Kidney (tissue), 14 donors: ENCODE results near the gene BCLAF1. TPM values are rescaled to one million over a fixed set of nuclear protein-coding genes. Genes with fewer than 3 reads are reported as not detected.

Experiments used
- DNase-seq, 5 donors: peaks; one replicate each; pipeline ENCODE4 v3.0.0-alpha.2; 2013 to 2020
- FAIRE-seq: peaks from 2 replicates; lab custom pipeline; 2012; peaks lifted over from hg19 to GRCh38; lab: Jason Lieb, UNC
- H3K27ac ChIP-seq, 2 donors: one replicate each; pipeline ENCODE4 v1.7.0; 2013; ENCODE audit warnings: low read depth in 2 of 2, low read length in 2 of 2, inconsistent platforms in 1 of 2
- H3K27me3 ChIP-seq: one replicate; pipeline ENCODE4 v1.7.1; 2013; ENCODE audit warnings: low read length, inconsistent platforms; ENCODE audit not compliant: control insufficient read depth, insufficient read depth
- H3K36me3 ChIP-seq, 3 donors: one replicate each; pipeline versions ENCODE4 v1.7.0 to v1.7.1; 2013; ENCODE audit warnings: low read length in 3 of 3, control low read depth in 1 of 3, inconsistent platforms in 1 of 3; ENCODE audit not compliant: insufficient read depth in 3 of 3, control insufficient read depth in 2 of 3
- H3K4me1 ChIP-seq, 3 donors: one replicate each; pipeline versions ENCODE4 v1.7.0 to v1.7.1; 2013; ENCODE audit warnings: low read length in 3 of 3, inconsistent platforms in 1 of 3, low read depth in 1 of 3; ENCODE audit not compliant: control insufficient read depth in 2 of 3, insufficient read depth in 2 of 3
- H3K4me3 ChIP-seq, 3 donors: one replicate each; pipeline versions ENCODE4 v1.7.0 to v1.8.1; 2013; ENCODE audit warnings: low read length in 3 of 3, control low read depth in 1 of 3, inconsistent platforms in 1 of 3
- H3K9ac ChIP-seq, 3 donors: one replicate each; pipeline versions ENCODE4 v1.7.0 to v1.7.1; 2013; ENCODE audit warnings: low read length in 3 of 3, control low read depth in 1 of 3, inconsistent platforms in 1 of 3
- H3K9me3 ChIP-seq, 3 donors: one replicate each; pipeline versions ENCODE4 v1.7.0 to v1.7.1; 2013; ENCODE audit warnings: low read length in 3 of 3, control low read depth in 1 of 3, inconsistent platforms in 1 of 3; ENCODE audit not compliant: control insufficient read depth in 2 of 3, insufficient read depth in 1 of 3
- intact Hi-C: fragments of 100-400 bp; cut with DNase I; formaldehyde crosslinking; loops from one replicate; pipeline ENCODE4 v1.11.1; 2022
- polyA plus RNA-seq: library from polyadenylated mRNA; stranded (reverse); fragments of 350-450 nt; fragmentation: Illumina TruSeq; extraction: RNeasy Lipid Tissue Mini Kit (QIAGEN cat#74804); gene quantifications from one replicate; pipeline ENCODE4 v1.2.3, GENCODE V29; 2014; ENCODE audit warnings: low read depth, low replicate concordance; ENCODE audit not compliant: insufficient read depth
- total RNA-seq: library from RNA; stranded (reverse); fragmentation: NEBNext Ultra II Directional; extraction: Animal tissue kit (Norgen Biotek cat#: 25700); gene quantifications from one replicate; pipeline ENCODE4 v1.2.1, GENCODE V29; 2021
- TF ChIP-seq, protein P1 (sequence below): IDR thresholded peaks from 3 replicates; pipeline ENCODE4 v1.5.1; 2012; ENCODE audit warnings: mild to moderate bottlenecking, moderate library complexity, borderline replicate concordance; ENCODE audit not compliant: insufficient read depth; ENCODE audit errors: extremely low read depth
- donor health status: control.
- donor health status: control.
- donor health status: control.
- donor health status: control.
- donor health status: control.
- donor health status: DM: yes; HTN: yes; CAD: no.
- donor health status: Normal renal cell carcinoma (clear cell type).

BCLAF1 gene
- total and polyA plus RNA-seq, 2 donors from 2014 or later: 18.3 to 132 TPM

GRCh38 chr6:136254851-136255466 lies 34.7 kb downstream of the BCLAF1 start:
- intact Hi-C loops: no loop called here
- Histone ChIP-seq H3K4me1 (peaks cover 0 to 6% (median 5%) of the 10 kb centered on the region in 3 donors), H3K27ac (no peak overlapping the region), H3K27me3 (no peaks in the 10 kb centered on the region), H3K9me3 (no peaks in the 10 kb centered on the region), H3K4me3 (no peak overlapping the region), H3K36me3 (peaks cover 0 to 17% (median 2%) of the 10 kb centered on the region in 3 donors), H3K9ac (no peak overlapping the region)
- TF ChIP-seq, protein P1, sequence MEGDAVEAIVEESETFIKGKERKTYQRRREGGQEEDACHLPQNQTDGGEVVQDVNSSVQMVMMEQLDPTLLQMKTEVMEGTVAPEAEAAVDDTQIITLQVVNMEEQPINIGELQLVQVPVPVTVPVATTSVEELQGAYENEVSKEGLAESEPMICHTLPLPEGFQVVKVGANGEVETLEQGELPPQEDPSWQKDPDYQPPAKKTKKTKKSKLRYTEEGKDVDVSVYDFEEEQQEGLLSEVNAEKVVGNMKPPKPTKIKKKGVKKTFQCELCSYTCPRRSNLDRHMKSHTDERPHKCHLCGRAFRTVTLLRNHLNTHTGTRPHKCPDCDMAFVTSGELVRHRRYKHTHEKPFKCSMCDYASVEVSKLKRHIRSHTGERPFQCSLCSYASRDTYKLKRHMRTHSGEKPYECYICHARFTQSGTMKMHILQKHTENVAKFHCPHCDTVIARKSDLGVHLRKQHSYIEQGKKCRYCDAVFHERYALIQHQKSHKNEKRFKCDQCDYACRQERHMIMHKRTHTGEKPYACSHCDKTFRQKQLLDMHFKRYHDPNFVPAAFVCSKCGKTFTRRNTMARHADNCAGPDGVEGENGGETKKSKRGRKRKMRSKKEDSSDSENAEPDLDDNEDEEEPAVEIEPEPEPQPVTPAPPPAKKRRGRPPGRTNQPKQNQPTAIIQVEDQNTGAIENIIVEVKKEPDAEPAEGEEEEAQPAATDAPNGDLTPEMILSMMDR: no peak
- no peak for FAIRE-seq
- no peak for DNase-seq

GRCh38 chr6:136253734-136254133 lies 35.9 kb downstream of the BCLAF1 start:
- no peak overlapping the region for H3K9ac ChIP-seq
- H3K36me3 ChIP-seq: peaks cover 0 to 10% (median 2%) of the 10 kb centered on the region in 3 donors
- no peaks in the 10 kb centered on the region for H3K9me3 ChIP-seq
- peaks cover 0 to 8% (median 6%) of the 10 kb centered on the region in 3 donors for H3K4me1 ChIP-seq
- no peak overlapping the region for H3K4me3 ChIP-seq
- intact Hi-C loops: no loop called here
- H3K27ac ChIP-seq: no peak overlapping the region
- no peak for FAIRE-seq
- TF ChIP-seq, protein P1: no peak
- no peak for DNase-seq
- no peaks in the 10 kb centered on the region for H3K27me3 ChIP-seq

DNA sequence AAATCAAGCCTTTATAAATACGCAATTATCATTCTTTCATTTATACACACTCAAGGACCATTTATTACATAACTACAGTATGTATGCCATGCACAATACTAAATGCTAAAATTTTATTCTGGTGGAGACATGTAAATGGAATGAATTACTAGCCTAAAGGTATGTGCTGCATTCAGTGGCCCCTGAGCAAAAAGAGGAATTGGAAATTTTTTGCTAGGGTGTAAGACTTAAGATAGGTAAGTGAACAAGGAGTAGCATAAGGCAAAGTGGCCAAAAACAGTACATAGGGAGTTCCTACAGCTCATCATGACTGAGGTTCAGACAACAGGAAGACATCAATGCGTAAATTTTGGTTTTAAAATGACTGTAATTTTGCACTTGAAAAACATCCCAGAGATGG lies 37.2 kb downstream of the BCLAF1 start:
- Histone ChIP-seq H3K9me3 (no peaks in the 10 kb centered on the region), H3K36me3 (peaks cover 0 to 3% (median 0%) of the 10 kb centered on the region in 3 donors), H3K9ac (no peak overlapping the region), H3K4me3 (no peak overlapping the region), H3K4me1 (peaks cover 0 to 8% (median 6%) of the 10 kb centered on the region in 3 donors), H3K27me3 (no peaks in the 10 kb centered on the region), H3K27ac (no peak overlapping the region)
- DNase-seq (no peak), FAIRE-seq (no peak)
- TF ChIP-seq, protein P1: no peak
- intact Hi-C loops: no loop called here
